Upper lobe of right lung (tissue), 1 donor: ENCODE results near the gene DPP10. TPM values are rescaled to one million over a fixed set of nuclear protein-coding genes. Genes with fewer than 3 reads are reported as not detected.

Experiments used
- ATAC-seq: fragments of 200-7000 bp; cut with Tn5 transposase; one replicate; pipeline ENCODE4 v1.9.1; 2020; ENCODE audit warnings: mild to moderate bottlenecking, moderate library complexity
- DNase-seq: peaks from one replicate; pipeline ENCODE4 v3.0.0-alpha.2; 2020
- H3K27ac ChIP-seq: fragments of 200-600 bp; one replicate; pipeline ENCODE4 v1.8.0; 2022
- H3K27me3 ChIP-seq: fragments of 200-600 bp; one replicate; pipeline ENCODE4 v1.8.0; 2022; ENCODE audit warnings: mild to moderate bottlenecking
- H3K36me3 ChIP-seq: fragments of 200-600 bp; one replicate; pipeline ENCODE4 v1.8.0; 2022
- H3K4me1 ChIP-seq: fragments of 200-600 bp; one replicate; pipeline ENCODE4 v1.8.0; 2022
- H3K4me3 ChIP-seq: fragments of 200-600 bp; one replicate; pipeline ENCODE4 v1.8.0; 2022; ENCODE audit warnings: mild to moderate bottlenecking
- H3K9me3 ChIP-seq: fragments of 200-600 bp; one replicate; pipeline ENCODE4 v1.8.0; 2022
- CTCF ChIP-seq: fragments of 200-600 bp; IDR thresholded peaks from one replicate; pipeline ENCODE4 v1.8.0; 2022; ENCODE audit warnings: antibody characterized with exemption
- intact Hi-C: fragments of 100-400 bp; cut with DNase I; formaldehyde crosslinking; loops from one replicate; pipeline ENCODE4 v1.11.0; 2022
- total RNA-seq: library from RNA; stranded (reverse); fragmentation: NEBNext Ultra II Directional; extraction: Animal tissue kit (Norgen Biotek cat#: 25700); gene quantifications from one replicate; pipeline ENCODE4 v1.2.1, GENCODE V29; 2021
- donor health status: DM: no; HTN: yes; CAD: no; lungs with severe emphysema.

Gene DPP10
- total RNA-seq, 1 donor from 2014 or later: 1.0 TPM

GRCh38 chr2:114545052-114545451, 102.6 kb downstream of the DPP10 start:
- H3K36me3 ChIP-seq: no peaks in the 10 kb centered on the region
- H3K4me1 ChIP-seq: peaks cover 8% of the 10 kb centered on the region
- no peak overlapping the region for H3K27ac ChIP-seq
- no peaks in the 10 kb centered on the region for H3K27me3 ChIP-seq
- no peak for TF ChIP-seq CTCF
- ATAC-seq: no peak
- H3K4me3 ChIP-seq: no peak overlapping the region
- no peak for DNase-seq
- intact Hi-C loops: no loop called here
- H3K9me3 ChIP-seq: no peaks in the 10 kb centered on the region

GRCh38 chr2:114546531-114546930, 104.1 kb downstream of the DPP10 start:
- Histone ChIP-seq H3K27me3 (no peaks in the 10 kb centered on the region), H3K9me3 (no peaks in the 10 kb centered on the region), H3K4me1 (peaks cover 8% of the 10 kb centered on the region), H3K36me3 (no peaks in the 10 kb centered on the region), H3K4me3 (no peak overlapping the region), H3K27ac (no peak overlapping the region)
- DNase-seq (no peak), ATAC-seq (no peak)
- intact Hi-C loops: no loop called here
- TF ChIP-seq CTCF: no peak

- H3K9me3 ChIP-seq: no peaks in the 10 kb centered on the region
- DNase-seq: no peak
- H3K27me3 ChIP-seq: no peaks in the 10 kb centered on the region
- intact Hi-C loops: no loop called here
- peaks cover 5% of the 10 kb centered on the region for H3K4me1 ChIP-seq
- H3K27ac ChIP-seq: no peak overlapping the region
- no peak for TF ChIP-seq CTCF
- no peak overlapping the region for H3K4me3 ChIP-seq
- no peaks in the 10 kb centered on the region for H3K36me3 ChIP-seq
- ATAC-seq: no peak
Observed at GRCh38 chr2:114548151-114548550, 105.7 kb downstream of the DPP10 start.

GRCh38 chr2:114550364-114550763, 107.9 kb downstream of the DPP10 start:
- no peak for TF ChIP-seq CTCF
- no peak for ATAC-seq
- H3K4me3 ChIP-seq: no peak overlapping the region
- no peaks in the 10 kb centered on the region for H3K4me1 ChIP-seq
- H3K9me3 ChIP-seq: no peaks in the 10 kb centered on the region
- no peak for DNase-seq
- H3K36me3 ChIP-seq: no peaks in the 10 kb centered on the region
- no peaks in the 10 kb centered on the region for H3K27me3 ChIP-seq
- intact Hi-C loops: no loop called here
- no peak overlapping the region for H3K27ac ChIP-seq

GRCh38 chr2:114550895-114551793, 108.7 kb downstream of the DPP10 start:
- Histone ChIP-seq H3K36me3 (no peaks in the 10 kb centered on the region), H3K4me3 (no peak overlapping the region), H3K4me1 (no peaks in the 10 kb centered on the region), H3K9me3 (no peaks in the 10 kb centered on the region), H3K27ac (no peak overlapping the region), H3K27me3 (no peaks in the 10 kb centered on the region)
- intact Hi-C loops: no loop called here
- ATAC-seq (peak; percentile 82), DNase-seq (no peak)
- TF ChIP-seq CTCF: peak; percentile 70
